Activated T-cell treated with anti-CD3 and anti-CD28 coated beads for 4 hours (primary cell): ENCODE measurements around the gene C6orf58.

Experiments used
- DNase-seq: peaks from one replicate; pipeline ENCODE4 v3.0.0-alpha.2; 2020

C6orf58 gene

DNA sequence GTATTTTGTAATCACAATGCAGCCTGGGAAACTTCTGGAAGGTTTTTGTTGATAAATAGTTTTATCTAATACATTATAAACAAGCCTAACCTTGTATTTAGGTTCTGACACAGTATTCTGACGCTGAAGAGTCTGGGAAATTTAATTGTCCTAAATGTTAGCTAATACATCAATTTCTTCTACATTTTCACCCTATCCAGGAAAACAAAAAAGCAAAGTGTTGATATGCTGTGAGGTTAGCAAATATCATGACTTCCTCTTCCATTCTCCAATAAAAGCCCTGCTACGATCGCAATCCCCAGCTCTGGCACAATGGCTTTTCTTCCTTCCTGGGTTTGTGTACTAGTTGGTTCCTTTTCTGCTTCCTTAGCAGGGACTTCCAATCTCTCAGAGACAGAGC lies at the start of gene C6orf58:
C6orf58 (plus strand) TSS at position 301 of the 400 bp plus-strand sequence; CDS start at position 313, 12 bp downstream.
- DNase-seq = no peak

DNA sequence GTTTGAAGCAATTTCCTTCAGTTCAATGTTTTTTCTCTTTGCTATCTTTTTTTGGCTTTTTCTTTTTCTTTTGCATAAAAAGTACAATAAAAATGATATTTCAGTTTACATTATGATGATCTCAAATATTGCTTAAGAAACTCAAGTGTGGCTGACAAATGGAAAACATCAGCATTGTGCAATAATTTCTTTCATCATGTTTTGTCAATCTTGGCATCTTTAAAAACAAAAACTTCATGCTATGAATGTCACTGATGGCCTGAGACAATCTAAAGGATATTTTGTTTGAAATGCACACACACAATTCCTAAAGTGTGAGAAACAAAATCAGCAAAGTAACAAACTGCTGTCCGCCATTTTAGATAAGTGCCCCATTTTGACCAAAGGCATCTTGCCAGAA lies 44.0 kb upstream of the C6orf58 start:
- DNase-seq = no peak

DNA sequence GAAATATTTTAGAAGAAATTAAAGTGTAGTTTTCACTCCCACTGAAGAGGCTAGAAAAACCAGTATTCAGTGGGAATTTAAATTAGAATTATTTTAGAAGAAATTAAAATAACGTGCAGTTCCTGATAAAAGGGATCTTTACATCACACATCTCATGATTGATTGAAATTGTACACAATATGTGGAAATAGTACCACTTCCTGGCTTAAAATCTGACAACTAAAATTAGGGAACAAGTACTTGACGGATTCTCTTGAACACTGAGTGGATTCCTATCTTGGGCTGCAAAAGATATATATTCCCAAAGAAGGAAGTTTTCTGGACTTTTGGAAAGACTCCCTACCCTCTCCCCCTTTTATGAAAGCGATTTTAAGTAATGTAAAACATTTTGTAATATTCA lies 43.2 kb upstream of the C6orf58 start:
- no peak for DNase-seq

DNA sequence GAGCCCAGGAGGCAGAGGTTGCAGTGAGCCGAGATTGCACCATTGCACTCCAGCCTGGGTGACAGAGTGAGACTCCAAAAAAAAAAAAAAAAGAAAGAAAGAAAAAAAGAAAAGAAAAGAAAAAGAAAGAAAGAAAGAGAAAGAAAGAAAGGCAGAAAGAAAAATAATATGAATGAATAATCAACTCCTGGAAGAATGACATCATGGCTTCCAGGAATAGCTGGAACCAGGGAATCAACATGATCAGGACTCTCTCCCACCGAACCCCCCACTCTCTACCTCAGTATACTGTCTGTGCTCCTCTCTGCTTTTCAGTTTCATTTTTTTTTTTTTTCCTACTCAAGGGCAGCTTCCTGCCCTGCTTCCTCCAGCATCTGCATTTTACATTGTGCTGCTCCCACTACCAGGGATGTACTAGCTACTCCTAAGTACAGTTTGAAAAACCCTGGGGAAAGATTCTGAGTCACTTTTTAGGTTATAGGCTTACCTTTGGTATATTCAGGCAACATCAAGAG lies 38.2 kb upstream of the C6orf58 start:
- DNase-seq = no peak

DNA sequence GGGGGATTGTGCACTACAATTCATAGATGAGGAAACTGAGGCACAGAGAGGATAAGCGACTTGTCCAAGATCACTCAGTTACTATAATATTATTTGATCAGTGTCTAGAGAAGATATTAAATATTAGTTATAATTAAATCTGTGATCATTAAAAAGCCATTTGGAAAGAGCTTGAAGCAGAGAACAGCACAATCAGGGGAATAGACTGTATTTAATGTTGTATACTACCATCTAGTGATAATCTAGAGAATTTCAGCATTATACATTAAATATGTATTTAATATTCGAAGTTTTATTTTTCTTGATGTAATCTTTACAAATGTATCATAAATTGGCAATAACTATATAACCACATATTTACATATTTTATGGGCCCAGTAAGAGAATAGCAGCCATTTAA lies 37.7 kb upstream of the C6orf58 start:
- no peak for DNase-seq

DNA sequence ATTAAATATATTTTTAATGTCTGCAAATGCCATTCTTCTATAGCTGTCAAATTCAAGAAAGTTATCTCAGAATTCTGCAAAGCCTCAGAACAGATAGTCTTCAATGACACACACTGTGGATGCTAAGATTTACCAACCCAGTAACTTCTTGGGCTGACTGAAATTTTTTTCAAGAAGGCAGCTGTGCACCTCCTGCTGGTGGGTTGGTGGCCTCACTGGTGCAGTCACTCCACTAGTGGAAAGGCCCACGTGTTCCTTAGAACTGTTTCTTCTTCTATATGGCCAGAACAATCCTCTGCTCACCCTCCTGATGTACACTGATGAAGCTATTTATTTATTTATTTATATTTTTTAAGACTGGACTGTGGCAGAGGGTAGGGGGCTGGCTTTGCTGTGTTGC lies 29.8 kb upstream of the C6orf58 start:
- DNase-seq = no peak

DNA sequence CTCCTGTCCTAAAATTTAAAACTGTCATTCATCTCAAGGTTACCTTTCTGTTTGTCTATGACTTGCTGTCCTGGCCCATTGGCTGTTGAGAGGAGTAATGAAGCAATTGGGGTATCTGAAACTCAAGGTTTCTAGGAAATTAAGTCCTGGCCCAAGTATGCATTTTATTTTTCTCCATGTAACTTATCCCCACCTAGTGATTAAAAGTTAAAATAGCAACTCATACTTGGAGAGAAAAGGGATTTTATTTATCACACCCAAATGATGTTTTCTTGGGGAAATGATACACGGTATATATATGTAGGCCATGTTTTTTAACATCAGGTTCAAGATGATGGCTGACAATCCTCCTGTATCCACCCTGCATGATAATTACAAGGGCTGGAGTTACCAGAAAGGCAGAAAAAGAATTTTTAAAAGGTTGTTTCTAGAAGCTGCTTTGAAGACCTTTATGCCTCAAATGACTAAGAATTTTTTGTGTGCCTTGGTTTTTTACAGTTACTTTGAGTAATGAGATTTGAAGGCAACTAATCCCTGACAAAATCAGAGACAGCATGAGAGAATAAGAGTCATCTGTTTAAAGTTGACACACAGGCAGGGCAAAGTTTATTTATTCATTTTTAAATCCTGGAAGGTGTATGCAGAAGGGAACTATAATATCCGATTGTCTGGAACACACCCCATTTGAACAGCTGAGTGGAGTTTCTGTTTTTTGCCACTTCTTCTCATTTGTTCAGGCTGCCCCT lies 28.9 kb upstream of the C6orf58 start:
- no peak for DNase-seq

DNA sequence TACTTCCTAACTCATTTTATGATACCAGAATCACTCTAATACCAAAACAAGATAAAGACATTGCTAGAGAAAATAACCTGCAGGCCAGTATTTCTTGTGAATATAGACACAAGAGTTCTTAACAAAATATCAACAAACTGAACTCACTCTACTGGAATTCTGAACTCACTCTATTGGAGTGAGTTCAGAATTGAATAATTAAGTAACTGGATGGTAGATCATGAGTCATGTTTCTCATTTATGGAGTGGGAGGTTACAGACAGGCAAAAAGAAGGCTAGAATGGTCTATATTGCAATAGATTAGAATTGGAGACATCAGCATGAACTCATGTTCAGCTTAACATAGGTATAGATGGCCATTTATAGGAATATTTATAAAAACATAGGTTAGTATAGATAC lies 26.6 kb upstream of the C6orf58 start:
- no peak for DNase-seq

DNA sequence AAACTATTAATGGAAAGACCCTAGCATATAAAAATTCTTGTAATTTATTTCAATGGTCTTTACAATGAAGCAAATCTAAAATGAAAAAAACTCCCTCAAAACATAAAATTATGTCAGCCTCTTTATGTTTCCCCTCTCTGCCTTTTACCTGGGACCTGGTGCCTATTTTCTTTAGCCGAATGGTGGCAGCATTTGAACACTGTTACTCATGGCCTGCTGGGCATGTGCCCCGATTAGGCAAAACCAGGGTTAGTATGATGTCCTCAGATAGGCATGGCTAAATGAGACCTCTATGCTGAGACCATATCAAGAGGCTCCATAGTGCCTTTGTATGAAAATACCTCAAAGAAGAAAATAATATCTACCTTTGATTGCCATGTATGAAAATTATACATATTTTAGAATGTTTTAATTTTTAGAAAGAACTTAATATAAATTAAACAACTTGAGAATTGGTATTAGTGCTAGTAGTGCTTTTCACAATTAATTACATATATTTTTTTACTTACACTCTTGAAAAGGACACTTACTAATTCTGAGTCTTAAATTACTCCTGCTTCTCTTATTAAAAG lies 22.5 kb upstream of the C6orf58 start:
- DNase-seq = no peak

DNA sequence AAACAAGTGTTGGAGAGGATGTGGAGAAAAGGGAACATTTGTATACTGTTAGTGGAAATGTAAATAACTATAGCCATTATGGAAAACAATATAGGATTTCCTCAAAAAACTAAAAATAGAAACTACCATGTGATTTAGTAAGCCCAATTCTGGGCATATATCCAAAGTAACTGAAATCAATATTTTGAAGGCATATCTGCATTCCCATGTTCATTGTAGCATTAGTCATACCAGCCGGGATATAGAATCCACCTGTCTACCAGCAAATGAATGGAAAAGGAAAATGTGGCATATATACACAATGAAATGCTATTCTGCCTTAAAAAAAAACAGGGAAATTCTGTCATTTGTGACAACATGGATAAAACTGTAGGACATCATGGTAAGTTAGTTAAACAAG lies 15.3 kb upstream of the C6orf58 start:
- DNase-seq = no peak

DNA sequence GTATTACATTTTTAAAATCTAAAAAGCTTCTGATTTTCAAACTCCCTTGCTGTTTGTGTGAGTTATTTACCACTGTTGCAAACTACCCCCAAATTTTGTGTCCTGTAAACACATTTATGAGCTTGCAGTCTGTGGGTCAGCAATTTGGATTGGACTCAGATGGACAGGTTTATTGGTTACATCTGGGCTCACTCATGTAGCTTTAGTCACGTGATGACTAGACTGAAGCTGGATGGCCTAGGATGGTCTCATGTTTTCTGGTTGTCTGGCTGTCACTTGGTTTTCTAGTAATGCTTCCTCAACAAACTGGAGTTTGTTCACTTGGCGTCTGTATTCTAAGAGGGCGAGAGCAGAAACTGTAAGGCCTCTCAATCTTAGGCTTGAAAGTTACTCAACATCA lies 12.2 kb upstream of the C6orf58 start:
- DNase-seq = no peak

DNA sequence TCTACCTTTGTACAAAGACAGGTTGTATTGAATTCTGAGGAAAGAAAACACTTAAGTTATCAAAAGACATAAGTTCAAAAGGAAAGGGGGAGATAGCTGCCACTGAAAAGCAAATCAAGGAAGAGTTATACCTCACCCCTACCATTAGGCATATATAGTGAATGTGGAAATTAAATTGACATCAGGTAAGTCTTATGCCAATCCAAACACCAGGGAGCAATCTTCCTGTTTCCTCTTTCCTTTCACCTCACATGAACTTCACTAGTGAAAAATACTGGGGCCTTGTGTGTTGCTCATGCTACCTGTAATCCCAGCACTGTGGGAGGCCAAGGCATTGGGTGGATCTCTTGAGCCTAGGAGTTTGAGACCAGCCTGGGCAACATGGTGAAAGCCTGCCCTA lies 10.9 kb upstream of the C6orf58 start:
- no peak for DNase-seq

DNA sequence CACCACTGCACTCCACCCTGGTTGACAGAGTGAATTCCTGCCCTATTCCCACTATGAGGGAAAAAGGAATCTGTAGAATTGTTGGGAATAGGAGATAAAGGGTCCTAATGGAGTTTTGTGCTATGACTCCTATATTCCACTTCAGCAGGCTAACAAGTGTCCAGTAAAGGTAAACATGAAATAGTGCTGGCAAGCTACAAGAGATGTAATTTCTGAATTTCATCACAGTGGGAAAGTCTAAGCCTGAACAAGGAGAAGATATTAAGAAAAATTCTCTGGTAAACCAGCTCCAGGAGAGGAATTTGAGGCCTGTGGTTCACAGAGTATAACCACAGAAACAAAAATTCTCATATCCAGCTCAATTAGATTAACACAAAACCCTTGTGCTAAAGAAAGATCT lies 10.3 kb upstream of the C6orf58 start:
- no peak for DNase-seq

DNA sequence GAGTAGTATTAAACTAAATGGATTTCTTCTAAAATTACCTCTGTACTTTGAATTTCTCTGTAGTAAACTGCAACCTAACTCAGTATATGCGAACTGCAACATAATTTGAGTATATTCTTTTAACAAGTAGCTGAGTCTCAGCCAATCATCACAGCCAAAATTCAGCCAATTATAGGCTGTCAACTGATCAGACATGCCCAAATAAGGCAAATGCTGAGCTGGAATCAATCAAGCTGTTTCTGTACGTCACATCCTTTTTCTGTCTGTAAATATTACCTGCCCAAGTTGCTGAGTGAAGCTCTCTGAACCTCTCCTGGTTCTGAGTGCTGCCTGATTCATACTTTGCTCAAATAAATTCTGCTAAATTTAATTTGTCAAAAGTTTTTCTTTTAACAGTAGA lies 9.5 kb upstream of the C6orf58 start:
- no peak for DNase-seq

DNA sequence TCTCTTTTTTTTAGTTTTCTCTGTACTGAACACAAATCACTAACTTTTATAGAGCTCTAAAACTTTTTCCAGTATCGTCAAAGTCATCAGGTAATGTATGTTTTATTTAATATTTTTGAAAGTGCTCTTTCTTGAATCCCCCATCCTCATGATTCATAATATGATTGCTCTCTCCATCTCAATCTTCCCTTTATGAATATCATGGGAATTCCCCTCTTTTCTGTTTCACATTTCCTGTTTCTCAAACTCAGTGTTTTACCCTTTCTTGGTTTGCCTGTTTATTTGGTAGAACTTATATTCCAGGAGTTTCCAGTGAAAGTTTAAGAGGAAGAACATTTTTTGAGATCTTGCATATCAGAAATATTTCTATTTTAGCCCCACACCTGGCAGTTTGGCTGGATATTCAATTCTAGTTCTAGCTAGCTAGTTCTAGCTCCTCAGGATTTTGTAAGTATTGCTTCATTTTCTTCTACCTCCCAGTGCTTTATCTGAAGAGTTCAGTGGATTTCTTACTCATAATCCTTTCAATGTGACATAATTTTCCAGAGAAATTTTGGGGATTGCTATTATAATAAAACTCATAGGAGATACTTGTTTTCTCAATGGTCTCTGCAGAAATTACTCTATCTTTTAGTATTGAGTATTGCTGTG lies 6.1 kb upstream of the C6orf58 start:
- DNase-seq = no peak

DNA sequence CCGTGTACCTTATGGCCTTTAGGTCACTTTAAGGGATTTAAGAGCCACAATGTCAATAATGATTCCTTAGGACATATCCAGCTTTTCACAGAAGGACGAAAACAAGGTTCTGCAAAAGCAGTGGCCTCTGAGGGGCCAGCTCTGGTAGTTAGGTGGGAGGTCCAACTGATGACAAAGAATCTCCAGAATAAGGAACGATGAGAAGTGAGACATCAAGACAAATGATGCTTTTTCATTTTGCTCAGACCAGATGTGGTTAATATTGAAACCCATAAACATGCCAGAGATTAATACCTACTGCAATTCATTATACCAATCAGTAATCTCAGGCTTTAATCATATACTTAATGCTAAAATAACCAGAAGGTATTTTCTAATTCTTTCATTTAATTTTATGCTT lies 1.9 kb downstream of the C6orf58 start:
- DNase-seq = no peak

DNA sequence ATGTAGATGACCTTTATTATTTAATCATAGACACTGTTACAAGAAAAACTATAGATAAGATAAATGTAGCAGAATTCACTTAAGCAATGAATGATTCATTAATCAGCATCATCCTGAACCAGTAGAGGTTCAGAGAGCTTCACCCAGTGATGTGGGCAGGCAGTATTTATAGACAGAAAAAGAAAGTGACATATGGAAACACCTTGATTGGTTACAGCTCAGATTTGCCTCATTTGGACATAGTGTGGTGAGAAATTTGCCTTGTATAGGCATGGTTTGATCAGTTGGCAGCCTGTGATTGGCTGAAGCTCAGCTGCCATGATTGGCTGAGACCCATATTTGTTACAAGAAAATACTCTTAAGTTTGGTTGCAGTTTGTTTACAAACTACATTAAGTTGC lies 4.6 kb downstream of the C6orf58 start:
- DNase-seq = no peak

DNA sequence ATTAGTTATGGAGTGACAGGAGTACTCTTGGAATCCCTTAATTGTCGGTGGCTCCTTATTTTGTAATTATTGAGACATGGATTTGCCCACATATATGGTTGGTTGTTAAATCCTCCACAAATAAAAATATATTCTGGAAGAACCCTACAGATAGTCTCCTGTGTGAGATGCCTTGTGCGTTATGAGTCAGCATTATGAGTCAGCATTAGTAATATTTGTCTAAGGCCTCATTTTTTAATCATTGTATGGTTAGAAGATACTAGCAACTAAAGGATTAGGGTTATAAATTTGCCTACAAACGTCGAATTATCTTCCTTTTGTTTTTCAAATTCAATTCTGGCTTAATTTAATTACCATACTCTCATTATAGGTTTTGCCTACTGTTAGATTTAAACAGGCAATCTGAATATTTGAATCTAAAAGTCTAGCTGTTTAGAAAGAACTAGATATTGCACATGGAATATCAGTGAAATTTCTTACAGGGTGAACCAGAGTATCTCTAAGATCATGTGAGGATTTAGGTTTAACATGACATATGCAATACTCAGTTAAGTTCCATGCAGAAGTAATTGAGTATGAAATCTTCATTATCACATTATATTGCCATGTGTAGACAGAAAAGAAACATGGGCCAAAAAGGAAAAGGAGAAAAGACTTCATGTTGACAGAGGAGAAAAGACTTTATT lies 5.9 kb downstream of the C6orf58 start:
- no peak for DNase-seq

DNA sequence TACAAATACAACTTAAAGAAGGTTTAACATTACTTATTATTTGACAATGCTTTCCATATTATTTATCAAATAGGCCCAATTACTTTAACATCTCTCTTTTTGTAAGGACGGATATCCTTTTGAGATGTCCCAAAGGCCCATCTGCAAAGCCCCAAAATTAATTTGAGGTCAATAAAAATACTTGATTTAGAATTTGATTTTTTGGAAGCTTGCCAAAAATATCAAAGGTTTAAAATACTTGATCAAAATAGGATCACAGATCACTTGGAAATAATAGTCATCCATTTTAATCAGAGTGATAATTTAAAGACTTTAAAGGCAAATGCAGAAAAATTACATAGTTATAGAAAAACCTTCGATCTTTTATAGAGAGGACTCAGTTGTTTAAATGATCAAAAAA lies 8.1 kb downstream of the C6orf58 start:
- DNase-seq = no peak

DNA sequence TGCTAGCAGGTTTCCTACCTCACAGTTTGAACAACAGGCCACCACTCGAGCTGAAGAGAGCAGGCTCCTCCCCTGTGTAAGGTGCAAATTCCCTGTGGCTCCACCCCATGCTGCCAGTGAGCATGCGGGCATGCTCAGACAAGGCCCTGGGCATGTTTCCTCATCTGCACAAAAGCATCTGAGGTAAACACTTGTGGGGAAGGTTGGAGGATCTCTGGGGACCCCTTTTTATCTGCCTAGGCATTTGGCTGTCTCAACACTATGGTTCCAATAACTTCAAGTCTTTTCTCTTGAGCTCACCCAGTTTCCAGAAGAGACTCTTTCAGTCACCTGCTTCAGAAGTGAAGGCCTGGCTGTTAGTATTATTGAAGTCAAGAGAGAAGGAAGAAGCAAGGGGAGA lies 9.4 kb downstream of the C6orf58 start:
- DNase-seq = no peak

DNA sequence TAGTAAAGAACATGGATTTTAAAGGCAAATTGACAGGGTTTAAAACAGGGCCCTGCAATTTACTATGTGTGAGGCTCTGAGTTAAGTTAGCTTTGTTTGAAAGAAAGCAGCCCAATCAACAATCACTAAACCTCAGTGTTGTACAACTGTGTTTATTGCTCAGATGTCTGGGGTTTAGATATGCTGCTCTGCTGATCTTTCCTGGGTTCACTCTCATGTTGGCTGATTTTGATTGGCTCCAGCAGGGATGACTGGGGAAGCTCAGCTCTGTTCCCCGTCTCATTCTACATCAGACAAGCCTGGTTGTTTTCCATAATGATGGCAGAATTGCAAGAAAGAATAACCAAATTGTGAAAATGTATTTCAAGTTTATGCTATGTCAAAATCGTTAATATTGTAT lies 10.9 kb downstream of the C6orf58 start:
- DNase-seq = no peak

DNA sequence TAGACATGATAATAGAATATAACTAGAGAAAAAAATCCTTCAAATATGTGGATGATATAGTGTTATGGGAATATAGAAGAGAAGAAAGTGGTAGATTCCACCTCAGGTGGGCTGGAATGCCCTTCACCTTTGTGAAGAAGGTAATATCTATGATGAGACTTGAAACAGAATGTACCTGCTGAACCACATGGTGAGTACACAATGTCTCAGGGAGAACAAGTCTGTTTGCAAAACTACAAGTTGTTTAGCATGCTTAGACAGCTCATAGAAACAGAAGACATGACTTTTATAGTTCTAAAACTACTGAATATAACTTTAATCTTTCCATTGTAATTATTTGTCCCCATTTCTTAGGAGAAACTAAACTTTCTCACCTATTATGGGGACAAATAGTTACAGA lies 12.2 kb downstream of the C6orf58 start:
- DNase-seq = no peak

DNA sequence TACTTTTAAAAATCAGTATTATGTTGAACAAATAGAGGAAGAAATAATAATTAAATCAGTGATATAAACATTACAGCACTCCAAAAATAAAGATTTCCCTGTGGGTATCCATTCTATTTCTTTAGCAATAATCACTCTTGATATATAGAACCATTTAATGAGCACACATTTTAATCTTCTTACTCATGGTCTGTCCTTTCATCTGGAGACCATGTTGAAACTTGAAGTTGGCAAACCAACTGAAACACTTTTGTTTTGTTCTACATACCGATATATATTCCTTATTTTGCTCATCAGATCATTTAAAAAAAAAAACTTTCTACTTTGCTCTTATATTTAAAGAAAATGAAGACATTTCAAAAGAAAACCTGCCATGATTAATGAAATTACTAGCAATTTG lies 13.4 kb downstream of the C6orf58 start:
- DNase-seq = no peak

DNA sequence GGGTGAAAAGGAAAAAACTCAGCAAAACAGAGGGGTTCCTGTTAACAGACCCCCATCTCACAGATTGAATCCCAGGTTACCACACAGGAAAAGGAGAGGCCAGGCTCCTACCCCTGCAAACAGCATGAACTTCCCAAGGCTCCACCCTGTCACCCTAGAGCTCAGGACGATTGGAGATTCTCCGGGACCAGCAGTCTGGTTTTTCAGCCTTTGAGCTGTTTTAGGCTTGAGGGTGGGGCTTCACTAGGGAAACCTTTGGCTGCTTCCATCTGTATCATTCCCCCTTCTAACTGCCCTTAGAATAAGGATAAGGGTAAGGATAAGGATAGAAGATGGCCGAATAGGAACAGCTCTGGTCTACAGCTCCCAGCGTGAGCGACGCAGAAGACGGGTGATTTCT lies 16.0 kb downstream of the C6orf58 start:
- no peak for DNase-seq
